ENCODE measurements around the gene TMEM95.

Gene TMEM95

GRCh38 chr17:7404737-7405349, 49.9 kb downstream of the TMEM95 start:
- no peak for DNase-seq (ENCODE audit: low read depth)

GRCh38 chr17:7405350-7406234, 50.6 kb downstream of the TMEM95 start:
- no peak for DNase-seq (ENCODE audit: low read depth)

GRCh38 chr17:7406235-7406825, 51.4 kb downstream of the TMEM95 start:
- no peak for DNase-seq (ENCODE audit: low read depth)

All from stimulated activated CD8-positive, alpha-beta memory T cell treated with anti-CD3 and anti-CD28 coated beads, Interleukin-15, amount 100 ng/mL, for 24 hours (primary cell).